ENCODE results near the gene TBCK.

The TBCK gene

DNA sequence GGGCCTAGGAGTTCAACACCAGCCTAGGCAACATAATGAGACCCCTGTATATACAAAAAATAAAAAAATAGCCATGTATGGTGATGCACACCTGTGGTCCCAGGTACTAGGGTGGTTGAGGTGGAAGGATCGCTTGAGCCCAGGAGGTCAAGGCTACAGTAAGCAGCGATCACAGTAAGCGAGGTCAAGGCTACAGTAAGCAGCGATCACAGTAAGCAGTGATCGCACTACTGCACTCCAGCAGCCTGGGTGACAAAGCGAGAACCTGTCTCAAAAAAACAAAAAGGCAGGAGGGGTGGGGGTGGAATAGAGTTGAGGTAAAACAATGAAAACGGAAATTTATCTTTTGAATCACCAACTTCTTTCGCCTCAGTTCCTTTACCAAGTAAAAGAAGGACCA is 29.4 kb downstream of the TBCK start:
- no peak for DNase-seq (ENCODE audit: low read depth)

DNA sequence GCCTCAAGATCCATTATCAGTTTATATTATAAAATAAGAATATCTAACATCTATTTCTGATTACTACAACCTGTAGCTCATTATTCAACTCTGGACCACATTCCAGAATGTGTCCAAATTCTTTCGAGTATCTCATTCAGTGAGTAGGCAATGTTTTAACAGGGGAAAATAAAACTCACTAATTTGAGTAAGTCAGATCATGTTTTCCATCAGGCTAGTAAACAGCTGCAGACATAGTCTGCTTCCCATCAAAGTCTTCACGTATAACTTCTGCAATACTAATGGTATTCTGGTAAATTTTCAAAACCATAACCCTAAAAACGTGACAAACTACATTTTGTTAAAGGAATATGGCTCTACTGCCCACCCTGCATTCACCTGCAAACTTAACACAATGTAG is 31.8 kb downstream of the TBCK start:
- DNase-seq (ENCODE audit: low read depth), result no peak

DNA sequence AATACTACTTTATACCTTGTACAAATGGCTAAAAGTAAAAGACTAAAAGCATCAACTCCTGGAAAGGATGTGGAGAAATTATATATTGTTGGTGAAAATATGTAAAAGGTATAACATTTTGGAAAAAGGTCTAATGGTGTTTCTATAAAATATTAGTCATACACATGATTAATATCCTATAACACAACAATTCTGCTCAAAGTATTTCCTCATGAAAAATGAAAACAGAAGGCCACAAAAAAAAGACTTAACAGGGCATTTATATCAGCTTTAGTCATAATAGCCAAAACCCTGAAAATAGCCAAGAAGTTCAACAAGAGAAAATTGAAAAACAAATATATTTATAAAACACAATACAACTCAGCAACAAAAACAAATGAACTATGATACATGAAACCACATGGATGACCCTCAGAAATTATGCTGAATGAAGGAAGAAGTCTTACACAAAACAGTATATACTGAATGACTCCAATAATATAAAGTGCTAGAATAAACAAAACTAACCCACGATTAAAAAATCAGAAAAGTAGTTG is 38.8 kb downstream of the TBCK start:
- no peak for DNase-seq (ENCODE audit: low read depth)

DNA sequence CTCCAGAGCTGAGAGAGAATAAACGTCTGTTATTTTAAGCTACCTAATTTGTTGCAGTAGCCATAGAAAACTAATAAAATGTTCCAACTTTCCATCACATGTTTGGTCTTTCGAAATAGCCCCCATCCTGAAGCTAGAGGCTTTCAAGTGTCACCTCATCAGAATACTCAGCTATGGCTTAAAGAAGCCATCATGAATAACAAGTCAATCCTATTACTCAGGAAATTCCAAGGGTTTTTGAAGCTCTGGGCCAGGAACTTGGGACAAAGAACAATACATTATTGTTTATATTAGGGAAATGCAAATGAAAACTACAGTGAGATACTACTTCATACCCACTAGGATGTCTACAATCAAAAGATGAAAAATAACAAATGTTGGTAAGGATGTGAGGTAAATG is 42.2 kb downstream of the TBCK start:
- peak; percentile 15 for DNase-seq (ENCODE audit: low read depth)

DNA sequence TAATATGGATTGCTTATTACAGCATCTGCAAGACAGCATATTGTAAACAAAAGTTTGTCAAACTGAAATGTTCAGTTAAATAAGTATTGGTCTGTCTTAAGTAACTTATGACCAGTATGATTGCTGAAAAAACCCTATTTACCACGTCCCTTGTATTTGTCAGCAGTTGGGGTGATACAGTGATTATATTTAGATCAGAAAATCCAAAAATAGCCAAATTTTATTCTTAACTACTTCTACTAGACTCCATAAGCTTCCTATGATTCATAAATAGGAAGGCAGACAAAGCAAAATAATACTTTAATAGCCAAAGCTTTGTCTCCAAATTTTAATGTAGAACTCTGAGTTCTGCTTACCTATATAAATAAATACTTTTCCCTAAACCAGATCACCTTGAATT is 45.3 kb downstream of the TBCK start:
- no peak for DNase-seq (ENCODE audit: low read depth)

DNA sequence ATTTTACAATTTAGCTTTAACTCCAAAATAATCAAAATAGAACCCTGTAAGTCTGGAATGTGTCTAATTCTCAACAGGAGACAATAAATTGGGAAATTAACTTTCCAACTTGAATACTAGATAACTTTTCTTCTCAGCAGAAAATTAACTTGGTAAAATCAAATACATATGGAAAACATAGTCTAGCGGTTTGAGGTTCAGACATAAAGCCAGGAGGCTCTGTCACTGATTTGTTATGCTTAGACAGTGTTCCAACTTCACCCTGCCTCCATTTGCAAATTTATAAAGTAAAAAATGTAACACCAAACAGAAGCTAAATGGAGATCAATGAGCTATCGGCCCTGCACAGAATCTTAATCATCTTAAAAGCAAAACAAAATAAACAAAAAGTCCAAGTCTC is 46.3 kb downstream of the TBCK start:
- DNase-seq (ENCODE audit: low read depth), result no peak

DNA sequence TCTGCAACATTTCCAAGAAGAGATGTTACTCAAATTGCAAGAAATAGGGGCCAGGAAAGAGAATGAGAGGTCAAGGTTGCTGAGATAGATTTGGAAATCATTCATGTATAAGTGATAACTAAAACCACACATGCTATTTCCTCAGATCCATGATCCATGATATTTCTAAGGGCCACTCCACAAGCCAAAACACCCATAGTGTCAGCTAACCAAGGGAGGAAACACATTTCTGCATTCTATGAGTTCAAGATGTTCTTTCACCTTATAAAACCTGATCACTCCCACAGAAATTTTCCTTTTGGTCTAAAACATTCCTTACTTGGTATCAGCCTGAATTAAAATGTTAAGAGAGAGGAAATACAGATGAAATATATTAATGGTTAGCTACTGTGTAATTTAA is 47.2 kb downstream of the TBCK start:
- no peak for DNase-seq (ENCODE audit: low read depth)

DNA sequence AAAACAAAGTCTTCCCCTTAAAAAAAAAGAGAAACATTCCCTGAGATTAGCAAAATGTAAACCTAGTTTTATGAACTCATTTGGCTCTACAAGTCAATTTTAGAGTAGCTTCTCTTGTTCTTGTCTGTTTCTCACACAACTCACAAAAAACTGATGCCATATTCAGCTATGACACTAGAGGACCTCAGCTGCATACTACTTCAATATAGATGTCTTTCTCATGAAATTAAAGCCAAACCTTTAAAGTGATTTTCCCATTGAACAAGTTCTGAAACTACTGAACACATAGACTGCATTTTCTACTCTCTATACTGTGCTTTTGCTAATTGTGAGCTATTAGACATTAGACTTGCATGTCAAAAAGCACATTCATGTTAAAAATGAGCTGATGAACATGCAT is 49.8 kb downstream of the TBCK start:
- peak; percentile 40 for DNase-seq (ENCODE audit: low read depth)

DNA sequence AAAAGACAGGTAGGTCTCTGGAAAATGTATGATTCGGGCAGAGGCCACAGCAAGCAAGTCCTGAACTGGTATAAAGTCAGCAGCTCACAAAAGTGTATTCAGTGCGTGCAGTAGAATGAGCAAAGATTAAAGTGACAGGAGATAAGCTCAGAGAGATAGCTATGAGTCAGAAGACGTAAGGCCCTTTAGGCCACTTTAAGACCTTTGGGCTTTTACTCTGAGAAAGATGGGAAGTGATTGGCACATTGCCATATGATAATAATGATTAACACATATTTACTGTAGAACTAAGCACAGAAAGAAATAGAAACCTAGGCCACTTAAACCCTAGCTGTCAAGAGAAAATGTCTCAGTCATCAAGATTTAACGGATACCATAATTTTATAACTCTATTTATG is 51.7 kb downstream of the TBCK start:
- no peak for DNase-seq (ENCODE audit: low read depth)

DNA sequence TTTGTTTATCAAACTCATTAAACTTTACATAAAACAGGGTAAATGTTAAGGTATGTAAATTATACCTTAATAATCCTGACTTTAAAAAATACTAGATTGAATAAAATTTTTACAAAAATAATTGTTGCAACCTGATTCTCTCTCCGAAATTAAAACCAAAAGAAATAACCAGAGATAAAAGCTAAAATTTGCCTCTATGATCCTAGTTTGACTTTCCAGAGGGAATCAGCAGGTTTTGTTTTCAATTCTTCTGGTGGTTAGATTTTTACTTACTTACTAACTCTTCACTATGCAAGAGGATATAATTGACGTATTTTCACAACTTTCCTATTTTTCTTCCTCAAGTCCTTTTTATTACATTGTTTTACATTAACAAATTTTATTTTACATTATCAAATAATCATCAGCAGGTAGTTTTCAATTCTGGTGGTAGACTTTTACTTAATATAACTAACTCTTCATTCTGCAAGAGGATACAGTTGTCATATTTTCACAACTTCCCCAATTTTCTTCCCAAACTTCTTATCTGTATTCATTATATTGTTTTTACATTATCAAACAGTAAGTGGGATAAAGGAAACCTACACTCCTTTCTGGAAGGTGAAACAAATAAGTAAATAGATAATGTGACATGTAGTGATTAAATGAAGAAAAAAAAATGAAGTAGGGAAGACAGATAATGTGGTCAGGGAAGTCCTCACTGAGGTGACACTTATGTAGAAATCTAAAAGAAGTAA is 52.2 kb downstream of the TBCK start:
- no peak for DNase-seq (ENCODE audit: low read depth)

DNA sequence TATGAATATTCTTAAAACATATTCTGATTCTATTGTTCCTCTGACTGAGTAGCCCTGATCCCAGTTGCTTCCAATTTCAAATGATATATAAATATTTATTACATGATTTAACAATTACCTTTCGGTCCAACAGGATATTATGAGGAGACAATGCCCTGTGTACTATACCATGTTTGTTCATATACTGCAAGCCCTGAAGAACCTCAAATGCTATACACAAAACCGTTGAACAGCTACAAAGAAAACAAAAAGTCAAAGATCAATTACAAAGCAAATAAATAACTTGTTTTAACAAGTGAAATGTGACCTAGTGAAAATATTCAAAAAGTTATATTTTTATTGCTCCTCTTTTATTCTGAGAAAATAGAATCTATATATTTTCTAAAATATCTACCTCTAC is 54.0 kb downstream of the TBCK start:
- DNase-seq (ENCODE audit: low read depth), result no peak

DNA sequence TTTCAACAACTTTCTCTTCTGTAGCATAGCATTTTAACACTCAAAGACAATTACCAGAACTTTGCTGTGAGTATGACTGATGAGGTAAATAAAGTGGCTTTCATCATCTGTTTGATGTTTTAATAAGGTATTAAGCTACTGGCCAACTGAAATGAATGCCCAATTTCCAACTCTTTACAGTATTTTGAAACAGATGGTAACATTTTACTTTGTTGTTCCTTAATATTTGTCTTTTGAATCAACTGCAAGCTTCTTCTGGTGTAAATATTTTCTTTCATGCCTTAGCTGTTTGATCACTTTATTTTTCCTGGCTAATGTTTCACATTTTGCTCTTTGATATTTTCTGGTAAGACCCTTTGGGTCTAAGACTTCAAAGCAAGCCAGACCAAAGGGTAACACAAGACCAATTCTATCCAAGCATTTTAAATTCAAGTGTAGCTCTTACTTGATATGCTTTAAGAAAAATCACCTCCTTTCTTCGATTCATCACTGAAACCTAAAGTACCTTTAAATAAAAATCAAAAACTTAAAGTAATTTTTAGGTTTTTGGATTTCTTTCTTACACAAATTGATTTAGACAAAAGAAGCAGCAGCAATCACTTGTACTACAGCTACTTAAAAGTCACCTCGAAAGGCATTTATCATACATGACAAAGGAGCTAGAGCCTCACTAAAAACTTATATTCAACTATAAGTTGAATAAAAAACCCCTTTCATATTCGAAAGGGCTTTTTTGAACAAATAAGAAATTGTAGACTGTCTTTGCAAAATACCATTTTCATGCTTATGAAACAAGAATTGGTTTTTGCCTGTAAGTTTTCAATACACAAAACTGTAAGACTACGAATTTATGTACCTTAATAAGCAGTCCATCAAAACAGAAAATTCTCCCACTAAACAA is 57.6 kb downstream of the TBCK start:
- DNase-seq (ENCODE audit: low read depth), result no peak

DNA sequence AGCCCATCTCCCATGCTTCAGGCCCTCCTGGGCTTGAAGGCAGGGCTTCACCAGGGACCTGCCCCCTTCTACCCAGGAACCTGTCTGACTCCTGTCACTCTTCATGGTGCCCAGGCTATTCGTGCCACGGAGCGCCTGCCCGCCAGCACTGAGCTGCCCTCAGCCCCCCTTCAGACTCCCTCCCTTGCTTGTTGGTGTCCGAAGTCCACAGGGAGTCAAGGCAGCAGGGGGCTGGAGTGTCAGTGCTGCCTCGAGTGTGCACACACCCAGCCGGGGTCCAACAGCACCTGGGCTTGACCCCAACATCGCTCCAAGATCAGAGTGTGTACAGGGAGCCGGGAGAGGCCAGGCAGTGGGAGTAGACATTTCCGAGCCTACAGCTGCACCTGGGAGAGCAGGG is 59.8 kb downstream of the TBCK start:
- no peak for DNase-seq (ENCODE audit: low read depth)

DNA sequence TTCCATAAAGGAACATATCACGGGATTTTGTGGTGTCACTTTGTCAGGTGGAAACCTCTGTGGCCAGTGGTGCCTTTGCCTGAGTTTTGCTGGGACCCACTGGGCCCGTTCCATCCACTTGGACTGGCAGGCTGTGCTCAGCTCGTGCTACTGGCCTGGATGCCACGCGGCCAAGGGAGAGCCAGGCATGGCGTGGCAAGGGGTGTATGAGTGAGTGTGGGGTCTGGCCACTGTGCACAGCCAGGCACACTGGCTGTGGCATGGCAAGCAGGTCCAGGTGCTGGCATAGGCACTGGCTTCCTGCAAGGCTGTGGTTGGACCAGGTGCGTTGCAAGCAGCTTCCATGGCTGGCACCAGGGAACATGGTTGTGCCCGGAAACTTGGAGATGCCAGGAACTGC is 60.8 kb downstream of the TBCK start:
- no peak for DNase-seq (ENCODE audit: low read depth)

DNA sequence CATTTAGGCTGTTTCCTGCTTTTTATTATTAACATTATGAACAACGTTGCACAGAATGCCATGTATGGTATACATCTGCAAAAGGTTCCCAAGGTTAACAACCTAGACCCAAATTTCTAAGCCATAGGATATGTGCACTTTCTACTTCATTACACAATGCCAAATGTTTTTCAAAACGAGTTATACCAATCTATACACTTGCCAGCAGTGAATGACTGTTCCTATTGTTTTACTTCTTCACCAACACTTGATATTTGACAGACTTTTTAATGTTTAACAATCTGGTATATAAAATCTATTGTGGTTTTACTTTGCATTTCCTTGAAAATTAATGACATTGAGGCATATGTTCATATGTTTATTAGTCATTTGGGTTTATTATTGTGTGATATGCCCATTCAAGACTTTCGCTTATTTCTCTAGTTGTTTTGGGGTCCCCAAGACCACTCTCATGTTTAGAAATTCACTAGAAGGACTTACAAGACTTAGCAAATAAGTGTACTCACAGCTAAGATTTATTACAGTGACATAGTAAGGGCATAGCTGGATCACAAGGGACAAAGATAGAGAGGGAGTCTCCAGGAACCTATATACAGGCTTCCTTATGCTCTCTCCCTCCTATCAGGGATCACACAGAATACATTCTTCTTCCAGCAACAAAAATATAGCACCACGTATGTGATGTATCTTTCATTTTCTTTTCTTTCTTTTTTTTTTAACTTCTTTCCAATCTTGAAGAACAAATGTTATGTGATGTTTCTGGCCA is 62.5 kb downstream of the TBCK start:
- DNase-seq (ENCODE audit: low read depth), result no peak

DNA sequence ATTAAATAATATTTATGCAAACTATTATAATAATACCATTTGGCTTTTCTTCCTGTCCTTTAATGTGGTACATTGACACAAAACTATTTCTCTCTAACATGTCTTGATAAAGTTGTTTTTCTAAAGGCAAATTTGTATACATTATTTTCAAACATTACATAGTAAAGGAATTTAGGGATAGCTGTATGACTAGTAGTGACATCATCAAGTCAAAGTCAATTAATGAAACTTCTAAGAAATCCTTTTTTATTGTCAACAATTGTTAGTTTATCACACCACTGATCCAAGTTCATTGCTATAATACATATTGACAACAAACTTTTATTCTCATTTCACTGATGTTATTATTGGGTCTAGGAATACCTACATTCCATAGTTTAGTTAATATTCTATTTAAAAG is 68.4 kb downstream of the TBCK start:
- DNase-seq (ENCODE audit: low read depth), result no peak

DNA sequence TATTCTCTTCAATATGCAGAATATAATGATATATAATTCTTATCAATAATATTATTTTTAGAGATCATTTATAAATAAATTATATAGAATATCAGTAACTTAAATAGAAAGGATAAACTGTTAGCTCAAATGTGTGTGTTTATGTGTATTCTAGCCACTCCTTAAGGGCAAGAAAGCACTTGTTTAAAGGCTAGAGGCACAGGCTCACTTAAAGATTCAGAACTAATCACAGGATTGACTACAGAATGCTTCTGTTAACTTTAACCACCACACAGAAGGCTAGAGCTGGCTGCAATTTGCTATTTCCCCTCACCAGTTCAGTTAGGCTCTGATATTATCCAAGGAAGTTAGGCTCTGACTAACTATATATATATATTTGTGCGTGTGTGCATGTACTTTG is 69.6 kb downstream of the TBCK start:
- no peak for DNase-seq (ENCODE audit: low read depth)

DNA sequence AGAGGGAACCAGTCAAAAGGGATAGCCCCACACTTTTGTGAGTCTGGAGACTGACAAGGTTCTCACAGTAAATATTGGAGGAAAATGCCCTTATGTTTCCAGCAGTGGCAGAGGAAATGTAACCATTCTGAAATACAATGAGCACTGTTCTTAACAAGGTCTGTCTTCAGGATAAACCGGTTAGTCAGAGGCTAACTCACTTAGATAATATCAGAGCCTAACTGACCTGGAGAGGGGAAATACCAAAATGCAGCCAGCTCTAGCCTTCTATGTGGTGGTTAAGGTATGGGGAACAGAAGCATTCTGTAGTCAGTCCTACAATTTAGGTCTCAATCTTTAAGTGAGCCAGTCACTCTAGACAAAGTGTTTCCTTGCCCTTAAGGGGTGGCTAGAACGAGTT is 70.8 kb downstream of the TBCK start:
- DNase-seq (ENCODE audit: low read depth), result no peak

DNA sequence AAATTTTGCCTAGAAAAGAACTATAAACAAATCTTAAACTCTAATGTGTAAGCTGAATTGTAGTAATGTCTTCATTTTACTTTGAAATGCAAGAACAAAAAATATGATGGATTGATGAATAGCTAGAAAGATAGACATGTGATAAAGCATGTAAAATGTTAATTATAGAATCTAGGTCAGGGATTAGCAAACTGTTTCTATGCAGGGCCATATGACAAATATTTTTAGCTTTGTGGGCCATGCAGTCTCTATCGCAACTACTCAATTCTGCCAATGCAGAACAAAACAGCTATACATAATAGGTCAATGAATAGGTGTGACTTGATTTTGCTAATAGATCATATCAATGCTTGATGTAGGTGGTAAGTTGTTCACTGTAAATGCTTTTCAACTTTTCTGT is 75.3 kb downstream of the TBCK start:
- DNase-seq (ENCODE audit: low read depth), result no peak

DNA sequence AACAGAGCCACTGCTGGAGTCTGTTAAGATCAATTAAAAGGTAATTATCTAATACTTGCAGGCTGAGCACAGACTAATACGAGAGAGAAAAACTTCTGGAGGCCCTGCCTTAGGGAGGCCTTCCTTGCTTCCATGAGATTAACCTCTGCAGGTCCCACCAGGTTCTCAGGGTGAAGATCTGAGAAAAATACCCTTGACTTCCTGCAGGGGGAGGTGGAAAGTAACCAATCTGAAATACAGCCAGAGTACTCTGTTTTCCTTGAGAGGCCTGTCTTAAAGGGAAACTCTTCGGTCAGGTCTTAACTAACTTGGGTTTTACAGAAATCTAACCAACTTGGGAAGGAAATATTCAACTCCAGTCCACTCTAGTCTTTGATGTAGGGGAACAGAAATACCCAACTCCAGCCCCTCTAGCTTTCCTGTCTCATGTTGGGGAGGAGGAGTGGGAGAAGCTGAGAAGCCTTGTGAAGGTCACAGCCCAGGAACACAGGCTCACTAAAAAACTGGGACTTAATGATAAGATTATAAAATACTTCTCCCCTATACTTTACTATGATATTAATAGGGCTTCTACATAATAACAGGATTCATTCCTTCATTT is 77.1 kb downstream of the TBCK start:
- peak; percentile 16 for DNase-seq (ENCODE audit: low read depth)

DNA sequence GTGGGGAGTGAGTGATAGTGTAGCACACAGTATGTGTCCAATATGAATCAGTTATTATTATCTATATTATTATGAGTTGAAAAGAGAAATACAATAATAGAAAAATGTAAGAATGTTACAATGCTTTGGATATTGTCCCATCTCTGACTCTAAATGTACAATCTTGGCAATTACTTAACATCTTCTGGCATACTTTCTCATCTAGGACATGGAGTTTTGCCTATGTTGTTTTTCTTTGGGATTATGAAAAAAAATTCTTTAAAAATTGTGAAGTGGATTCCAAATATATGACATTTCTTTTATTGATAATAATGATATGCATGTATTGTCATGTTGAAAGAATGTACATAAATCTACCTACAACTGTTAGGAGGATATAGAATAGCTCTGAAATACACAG is 84.1 kb downstream of the TBCK start:
- no peak for DNase-seq (ENCODE audit: low read depth)

DNA sequence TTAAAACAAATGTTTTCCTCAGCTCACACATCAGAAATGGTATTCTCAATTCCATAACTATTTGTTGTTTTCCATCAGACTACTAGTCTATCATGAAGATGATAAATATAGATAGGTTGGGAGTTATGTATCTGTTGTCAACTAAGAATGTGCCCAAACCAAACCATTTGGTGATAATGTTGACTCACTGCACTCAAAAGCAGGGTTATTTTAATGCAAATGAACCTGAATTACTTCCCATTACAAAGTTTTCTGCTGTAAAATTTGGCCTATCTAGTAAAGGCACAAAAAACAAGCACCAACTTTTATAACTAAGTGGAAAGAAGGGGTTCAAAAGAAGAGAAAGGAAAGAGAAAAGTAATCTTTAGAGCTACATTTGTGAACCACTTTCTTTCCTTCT is 93.5 kb downstream of the TBCK start:
- no peak for DNase-seq (ENCODE audit: low read depth)
